H1 (cell line): Measurements from ENCODE around the gene MFAP4. TPM values are rescaled to one million over a fixed set of nuclear protein-coding genes. Genes with fewer than 3 reads are reported as not detected.

Experiments used
- NANOG ChIP-seq: IDR thresholded peaks from 2 replicates; pipeline ENCODE4 v1.6.1; 2011; ENCODE audit warnings: low read length, low read depth, mild to moderate bottlenecking, inconsistent platforms; ENCODE audit not compliant: insufficient read depth, poor library complexity, severe bottlenecking
- RBBP5 ChIP-seq: IDR thresholded peaks from 2 replicates; pipeline ENCODE4 v1.7.1; 2012; ENCODE audit warnings: low read depth, mild to moderate bottlenecking, inconsistent platforms, low read length, moderate library complexity, borderline replicate concordance
- polyA plus RNA-seq, 7 experiments: library from polyadenylated mRNA; depleted of rRNA in 3 of 7; stranded (reverse) in 5 of 7; unstranded in 2 of 7; fragments of >200 nt in 5 of 7; fragments of 200-250 nt in 2 of 7; gene quantifications; 1 replicate in 5 of 7; 2 replicates in 1 of 7; 4 replicates in 1 of 7; pipeline versions ENCODE4 v1.2.1 to v1.2.3, GENCODE V29; 2011 to 2013; ENCODE audit warnings: missing spikeins in 2 of 7, mixed read lengths in 2 of 7
- total RNA-seq: library from RNA; stranded (reverse); fragmentation: NEBNext Ultra II Directional; extraction: Animal tissue kit (Norgen Biotek cat#: 25700); gene quantifications from 2 replicates; pipeline ENCODE4 v1.2.1, GENCODE V29; 2021

MFAP4 gene
- total and polyA plus RNA-seq, 2 of the 8 experiments (the other 6 are each of a cell fraction or from before 2014, with no cell fraction given): 3.1 to 3.6 TPM

GRCh38 chr17:19360772-19361171 lies 26.2 kb downstream of the MFAP4 start (continued):
- no peak for TF ChIP-seq NANOG
- no peak for TF ChIP-seq RBBP5
